GM18526 (cell line): ENCODE measurements around the gene ING3.

Experiments used
- POLR2A ChIP-seq: IDR thresholded peaks from 3 replicates; pipeline ENCODE4 v1.6.1; 2011; ENCODE audit not compliant: insufficient read length; ENCODE audit errors: extremely low read depth

Gene ING3

GRCh38 chr7:121006711-121007315, 56.2 kb downstream of the ING3 start:
- no peak for TF ChIP-seq POLR2A

DNA sequence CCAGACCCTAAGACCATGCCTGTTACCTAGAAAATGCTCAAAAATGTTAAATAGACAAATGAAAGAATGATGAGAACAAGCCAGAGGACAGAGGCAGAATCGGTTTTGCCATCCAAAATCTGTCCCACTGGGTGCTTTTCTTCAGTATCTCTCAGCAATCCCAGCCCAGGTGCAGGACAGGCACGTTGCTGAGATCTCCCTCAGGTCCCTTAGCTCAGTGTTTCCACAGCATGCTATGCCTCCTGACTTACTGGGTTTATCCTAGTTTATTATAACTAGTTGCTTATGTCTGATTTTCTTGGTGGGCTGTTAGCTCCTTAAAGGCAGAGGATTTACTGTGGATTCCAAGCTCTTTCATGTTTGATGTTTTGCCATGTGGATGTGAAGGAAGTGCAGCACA, 58.2 kb downstream of the ING3 start:
- no peak for TF ChIP-seq POLR2A

- TF ChIP-seq POLR2A: no peak
These were observed 60.8 kb downstream of the ING3 start for GRCh38 chr7:121011401-121011800.

DNA sequence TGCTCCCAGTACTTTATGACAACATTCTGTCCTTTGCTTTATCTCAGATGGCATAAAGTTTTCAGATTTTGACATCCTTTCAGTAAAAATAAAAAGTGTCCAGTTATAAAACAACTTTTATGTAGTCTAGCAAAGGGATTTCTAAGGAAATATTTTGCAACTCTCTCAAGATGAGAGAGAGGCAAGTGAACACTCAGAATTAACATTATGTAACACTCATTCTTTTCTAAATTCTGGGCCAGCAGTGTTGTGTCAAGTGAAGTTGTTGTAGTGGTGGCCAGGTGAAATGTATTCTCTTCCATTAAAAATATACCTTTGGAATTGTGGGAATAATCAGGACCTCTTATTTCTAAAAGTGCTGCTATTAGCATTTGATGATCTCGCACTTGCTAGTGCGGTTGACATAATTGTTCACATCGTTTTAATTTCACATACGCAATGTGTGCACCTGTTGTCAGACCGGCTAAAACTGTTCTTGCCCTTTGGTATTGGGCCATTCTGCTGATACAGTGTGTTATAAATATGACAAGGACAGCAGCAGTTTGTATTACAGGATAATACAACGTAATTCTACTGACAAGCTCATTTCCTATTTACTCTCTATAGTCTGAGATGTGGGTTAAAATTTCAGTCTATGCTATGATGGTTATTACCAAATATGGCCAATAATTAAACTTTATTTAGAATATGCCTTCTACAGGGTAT, 61.7 kb downstream of the ING3 start:
- no peak for TF ChIP-seq POLR2A

GRCh38 chr7:121012919-121013318, 62.3 kb downstream of the ING3 start:
- no peak for TF ChIP-seq POLR2A

GRCh38 chr7:121015560-121015959, 65.0 kb downstream of the ING3 start:
- no peak for TF ChIP-seq POLR2A

DNA sequence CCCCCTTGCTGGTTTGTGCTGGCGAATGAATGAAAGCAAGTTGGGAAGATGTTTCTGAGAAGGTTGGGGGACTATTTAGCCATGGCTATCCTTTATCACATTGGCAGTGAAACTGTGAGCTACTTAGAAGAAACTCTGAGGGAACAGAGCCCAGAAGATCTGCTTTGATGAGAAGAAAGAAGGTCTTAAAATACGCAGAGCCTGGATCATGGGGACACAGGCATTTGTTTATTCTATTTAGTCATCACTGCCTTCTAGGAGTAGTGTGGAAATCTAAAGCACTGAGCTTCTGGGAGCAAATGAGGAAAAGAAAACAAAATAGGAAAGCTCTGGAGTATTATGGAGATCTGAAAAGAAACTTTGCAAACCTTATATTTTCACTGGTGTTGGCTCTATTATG, 66.4 kb downstream of the ING3 start:
- no peak for TF ChIP-seq POLR2A

GRCh38 chr7:121017586-121017985, 67.0 kb downstream of the ING3 start:
- TF ChIP-seq POLR2A: no peak

DNA sequence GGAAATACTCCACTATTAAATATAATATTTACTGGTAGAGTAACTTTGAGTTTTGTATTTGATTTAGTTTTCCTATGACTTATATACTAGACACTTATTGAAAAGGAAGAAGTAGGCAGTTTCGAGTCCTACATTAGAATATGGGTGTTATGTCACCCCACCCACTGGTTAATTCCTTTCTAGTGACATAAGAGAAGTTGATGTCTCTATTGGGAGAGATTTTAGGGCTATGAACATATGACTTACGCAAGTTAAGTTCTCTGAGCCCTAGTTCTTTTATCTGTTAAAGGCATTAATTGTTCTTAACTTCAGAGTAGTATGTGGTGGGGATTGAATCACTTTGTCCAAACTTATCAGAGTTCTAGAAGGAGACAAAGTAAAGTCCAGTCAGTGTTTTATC, 68.4 kb downstream of the ING3 start:
- no peak for TF ChIP-seq POLR2A

DNA sequence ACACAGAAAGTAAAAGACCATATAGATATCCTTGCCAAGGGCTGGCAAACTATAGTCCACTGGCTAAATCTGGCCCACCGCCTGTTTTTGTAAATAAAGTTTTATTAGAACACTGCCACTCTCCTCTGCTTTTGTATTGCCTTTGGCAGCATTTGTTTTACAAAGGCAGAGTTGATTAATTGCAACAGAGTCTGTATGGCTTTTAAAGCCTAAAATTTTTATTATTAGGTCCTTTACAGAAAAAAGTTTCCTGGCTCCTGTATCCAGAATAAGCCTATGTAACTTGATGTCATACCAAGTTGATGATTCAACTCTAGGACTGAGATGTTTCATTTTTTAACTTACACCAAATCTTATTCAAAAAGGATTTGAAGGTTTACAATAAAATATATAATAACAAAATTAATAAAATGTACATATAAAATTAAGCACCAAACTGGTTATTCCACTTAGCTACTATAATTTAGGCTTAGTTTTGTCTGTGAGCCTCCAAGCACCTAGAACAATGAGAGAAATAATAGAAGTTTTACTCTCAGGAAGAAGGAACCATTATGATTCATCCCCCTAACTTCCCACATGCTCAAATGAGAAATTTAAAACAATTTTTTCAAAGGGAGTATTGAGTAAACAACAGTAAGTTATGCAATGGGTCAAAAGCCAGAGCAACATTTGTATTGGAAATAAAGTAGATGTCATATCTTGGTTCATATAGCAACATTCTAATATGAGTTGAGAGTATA, 69.8 kb downstream of the ING3 start:
- TF ChIP-seq POLR2A: no peak

- TF ChIP-seq POLR2A: no peak
These were observed 70.7 kb downstream of the ING3 start for GRCh38 chr7:121020989-121021969.

DNA sequence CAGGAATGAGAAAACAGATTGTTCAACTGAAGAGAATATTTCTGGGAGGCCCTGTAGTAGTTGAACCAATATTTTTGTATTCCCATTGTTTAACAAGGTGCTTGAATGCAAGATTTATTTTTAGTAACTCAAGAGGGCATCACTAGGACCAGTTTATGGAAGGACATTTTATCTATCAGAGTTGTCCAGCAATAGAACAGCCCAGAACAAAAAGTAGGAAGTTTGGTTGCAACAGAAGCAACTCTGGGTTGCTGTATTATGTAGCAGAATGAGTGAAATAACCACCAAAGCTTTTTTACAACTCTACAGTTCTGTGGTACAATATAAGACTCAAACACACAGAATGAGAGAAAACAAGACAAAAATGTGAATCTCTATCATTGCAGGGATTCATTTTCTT, 72.6 kb downstream of the ING3 start:
- no peak for TF ChIP-seq POLR2A

DNA sequence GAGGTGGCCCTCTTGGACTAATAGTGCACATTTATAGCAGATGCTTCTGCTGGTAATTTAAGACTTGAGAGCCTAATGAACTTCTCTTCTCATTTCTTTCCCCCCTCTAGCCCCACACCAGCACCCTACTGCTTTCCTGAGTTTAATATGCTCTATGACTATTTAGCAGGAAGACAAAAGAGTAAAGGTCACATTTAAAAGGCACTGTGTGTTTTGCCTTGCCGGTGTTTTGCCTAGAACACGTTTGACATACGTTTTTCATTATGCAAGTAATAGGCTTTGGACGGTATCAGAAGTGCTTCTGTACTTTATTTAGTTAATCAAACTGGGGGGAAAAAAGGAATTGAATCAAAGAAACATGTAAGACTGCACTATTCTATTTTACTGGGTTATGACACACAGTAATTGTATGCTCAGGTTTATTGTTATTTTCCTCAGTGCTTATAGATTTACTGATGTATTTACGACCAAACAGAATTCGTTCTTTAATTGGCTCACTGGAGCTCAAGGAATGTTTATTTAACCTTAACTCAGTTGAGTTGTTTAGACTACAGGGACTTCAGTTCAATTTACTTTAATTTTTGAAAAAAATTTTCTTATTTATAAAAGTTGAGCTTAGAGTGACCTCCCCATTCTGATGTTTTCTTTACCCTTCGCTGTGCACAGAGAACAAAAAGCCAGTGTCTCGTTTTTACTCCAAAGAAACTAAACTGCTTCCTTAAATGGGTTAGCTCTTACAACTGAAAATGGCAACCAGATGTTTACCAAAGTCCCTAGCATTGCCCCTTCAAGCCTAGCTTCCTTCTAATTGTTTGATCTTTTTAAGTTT, 73.3 kb downstream of the ING3 start:
- no peak for TF ChIP-seq POLR2A

DNA sequence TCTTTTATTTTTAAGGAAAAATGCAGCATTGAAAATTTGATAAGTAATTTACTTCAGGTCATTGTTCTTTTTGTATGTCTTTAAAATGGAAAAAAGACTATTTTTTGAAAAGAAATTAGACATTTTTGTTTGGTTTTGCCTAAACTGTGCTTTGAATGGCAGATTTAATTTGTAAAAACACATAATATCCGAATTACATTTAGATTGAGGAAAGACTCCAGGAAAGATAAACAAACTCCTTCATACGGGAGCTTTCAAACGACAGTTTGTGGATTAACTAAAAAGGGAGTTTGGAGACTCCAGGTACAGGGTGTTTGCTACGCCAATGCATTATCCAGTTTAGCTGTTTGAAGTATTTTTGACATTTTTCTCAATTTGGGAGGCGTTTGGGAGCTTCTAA, 74.0 kb downstream of the ING3 start:
- TF ChIP-seq POLR2A: no peak
